SK-N-SH treated with all-trans-retinoic acid at 6 μM for 48 hours (cell line): Measurements from ENCODE around the gene SPACA5.

Experiments used
- ATAC-seq: fragments of 200-7000 bp; cut with Tn5 transposase; 3 replicates; pipeline ENCODE4 v1.9.1; 2020; ENCODE audit warnings: mild to moderate bottlenecking, moderate library complexity
- ARNTL ChIP-seq: fragments of 450-650 bp; formaldehyde crosslinking; IDR thresholded peaks from 2 replicates; pipeline ENCODE4 v1.5.0; 2020; ENCODE audit warnings: low read depth, mild to moderate bottlenecking, moderate library complexity, borderline replicate concordance
- BACH2 ChIP-seq: fragments of 250-450 bp; sonication (Bioruptor Pico); IDR thresholded peaks from 2 replicates; pipeline ENCODE4 v1.9.0; 2021; ENCODE audit warnings: mild to moderate bottlenecking, borderline replicate concordance
- CREB5 ChIP-seq: fragments of 250-450 bp; sonication (Bioruptor Pico); IDR thresholded peaks from 2 replicates; pipeline ENCODE4 v1.5.1; 2020; ENCODE audit warnings: low read depth, mild to moderate bottlenecking, moderate library complexity
- CSDC2 ChIP-seq: fragments of 250-450 bp; sonication (Bioruptor Pico); IDR thresholded peaks from 2 replicates; pipeline ENCODE4 v1.5.0; 2020; ENCODE audit warnings: mild to moderate bottlenecking, moderate library complexity
- CSRNP3 ChIP-seq: fragments of 250-450 bp; sonication (Bioruptor Pico); IDR thresholded peaks from 2 replicates; pipeline ENCODE4 v1.5.1; 2021; ENCODE audit warnings: mild to moderate bottlenecking, moderate library complexity
- ESRRG ChIP-seq: fragments of 250-450 bp; sonication (Bioruptor Pico); IDR thresholded peaks from 2 replicates; pipeline ENCODE4 v1.6.1; 2021; ENCODE audit warnings: mild to moderate bottlenecking
- ISL1 ChIP-seq: fragments of 250-450 bp; sonication (Bioruptor Pico); IDR thresholded peaks from 2 replicates; pipeline ENCODE4 v2.1.2; 2022; ENCODE audit warnings: mild to moderate bottlenecking, moderate library complexity
- OSR1 ChIP-seq: fragments of 250-450 bp; sonication (Bioruptor Pico); IDR thresholded peaks from 2 replicates; pipeline ENCODE4 v1.8.0; 2022; ENCODE audit warnings: moderate library complexity, mild to moderate bottlenecking, inconsistent platforms
- PATZ1 ChIP-seq: fragments of 250-450 bp; sonication (Bioruptor Pico); IDR thresholded peaks from 2 replicates; pipeline ENCODE4 v1.8.0; 2020; ENCODE audit warnings: mild to moderate bottlenecking, moderate library complexity, borderline replicate concordance
- POU6F1 ChIP-seq: fragments of 250-450 bp; sonication (Bioruptor Pico); IDR thresholded peaks from 2 replicates; pipeline ENCODE4 v1.8.0; 2021; ENCODE audit warnings: low read depth, mild to moderate bottlenecking, moderate library complexity, borderline replicate concordance
- PPARA ChIP-seq: fragments of 250-450 bp; sonication (Bioruptor Pico); IDR thresholded peaks from 2 replicates; pipeline ENCODE4 v1.5.0; 2020; ENCODE audit warnings: mild to moderate bottlenecking, borderline replicate concordance
- RARB ChIP-seq: fragments of 250-450 bp; sonication (Bioruptor Pico); IDR thresholded peaks from 2 replicates; pipeline ENCODE4 v1.8.0; 2021; ENCODE audit warnings: mild to moderate bottlenecking, moderate library complexity
- SNAI2 ChIP-seq: fragments of 250-450 bp; sonication (Bioruptor Pico); IDR thresholded peaks from 2 replicates; pipeline ENCODE4 v1.5.0; 2020; ENCODE audit warnings: mild to moderate bottlenecking, moderate library complexity
- TCF4 ChIP-seq: fragments of 250-450 bp; sonication (Bioruptor Pico); IDR thresholded peaks from 2 replicates; pipeline ENCODE4 v1.8.0; 2021; ENCODE audit warnings: mild to moderate bottlenecking, moderate library complexity, borderline replicate concordance
- TSHZ2 ChIP-seq: fragments of 250-450 bp; sonication (Bioruptor Pico); IDR thresholded peaks from 2 replicates; pipeline ENCODE4 v1.5.0; 2020; ENCODE audit warnings: mild to moderate bottlenecking, moderate library complexity
- ZC3H10 ChIP-seq: fragments of 250-450 bp; sonication (Bioruptor Pico); IDR thresholded peaks from 2 replicates; pipeline ENCODE4 v1.5.1; 2021; ENCODE audit warnings: mild to moderate bottlenecking, moderate library complexity
- ZFP3 ChIP-seq: fragments of 250-450 bp; sonication (Bioruptor Pico); IDR thresholded peaks from 2 replicates; pipeline ENCODE4 v1.5.0; 2020; ENCODE audit warnings: mild to moderate bottlenecking, moderate library complexity
- ZFP30 ChIP-seq: fragments of 450-650 bp; formaldehyde crosslinking; IDR thresholded peaks from 2 replicates; pipeline ENCODE4 v1.5.0; 2022; ENCODE audit warnings: mild to moderate bottlenecking, moderate library complexity
- ZNF565 ChIP-seq: fragments of 450-650 bp; formaldehyde crosslinking; conservative IDR thresholded peaks from 2 replicates; pipeline ENCODE4 v1.5.0; 2020; ENCODE audit warnings: low read depth, mild to moderate bottlenecking, moderate library complexity
- ZNF70 ChIP-seq: fragments of 450-650 bp; formaldehyde crosslinking; IDR thresholded peaks from 2 replicates; pipeline ENCODE4 v1.5.0; 2020; ENCODE audit warnings: mild to moderate bottlenecking, moderate library complexity
- ZNF8 ChIP-seq: fragments of 450-650 bp; formaldehyde crosslinking; IDR thresholded peaks from 2 replicates; pipeline ENCODE4 v1.5.0; 2020; ENCODE audit warnings: mild to moderate bottlenecking, moderate library complexity

Gene SPACA5

GRCh38 chrX:48058621-48059295, 52.0 kb downstream of the SPACA5 start:
- no peak for ATAC-seq
- TF ChIP-seq PPARA, result no peak
- TF ChIP-seq PATZ1, result no peak
- no peak for TF ChIP-seq BACH2 (CRISPR knock-in tag)
- no peak for TF ChIP-seq SNAI2 (CRISPR knock-in tag)
- no peak for TF ChIP-seq POU6F1
- TF ChIP-seq TSHZ2 (CRISPR knock-in tag), result no peak
- no peak for TF ChIP-seq OSR1 (CRISPR knock-in tag)
- TF ChIP-seq ZNF8 (CRISPR knock-in tag), result no peak
- no peak for TF ChIP-seq ZC3H10 (CRISPR knock-in tag)
- TF ChIP-seq ZNF70 (CRISPR knock-in tag), result no peak

DNA sequence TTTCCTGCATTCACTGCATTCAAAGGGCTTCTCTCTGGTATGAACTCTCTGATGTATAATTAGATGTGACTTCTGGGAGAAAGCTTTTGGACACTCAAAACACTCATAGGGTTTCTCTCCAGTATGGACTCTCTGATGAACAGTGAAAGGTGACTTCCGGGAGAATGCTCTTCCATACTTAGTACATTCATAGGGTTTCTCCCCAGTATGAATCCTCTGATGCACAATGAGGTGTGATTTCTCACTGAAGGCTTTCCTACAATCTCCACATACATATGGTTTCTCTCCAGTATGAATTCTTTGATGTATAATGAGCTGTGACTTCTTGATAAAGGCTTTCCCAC, 52.5 kb downstream of the SPACA5 start:
- no peak for ATAC-seq
- TF ChIP-seq ZFP3 (CRISPR knock-in tag) (no peak), ZNF565 (no peak), CSRNP3 (CRISPR knock-in tag) (no peak), RARB (CRISPR knock-in tag) (no peak), ESRRG (CRISPR knock-in tag) (no peak), OSR1 (CRISPR knock-in tag) (no peak), TSHZ2 (CRISPR knock-in tag) (no peak), CREB5 (CRISPR knock-in tag) (no peak), ARNTL (no peak), ISL1 (CRISPR knock-in tag) (no peak), SNAI2 (CRISPR knock-in tag) (no peak), TCF4 (no peak), PPARA (no peak), POU6F1 (no peak), ZNF8 (CRISPR knock-in tag) (no peak), ZNF70 (CRISPR knock-in tag) (no peak), ZFP30 (CRISPR knock-in tag) (no peak), PATZ1 (no peak), CSDC2 (CRISPR knock-in tag) (no peak)
- TF ChIP-seq, all 23 proteins: peak for 0
